ENCODE measurements around the gene WDR4.

- no peak for TF ChIP-seq CREM (IDR thresholded peaks at IDR 0.05; ENCODE audit: low read depth)
- TF ChIP-seq, protein P1, sequence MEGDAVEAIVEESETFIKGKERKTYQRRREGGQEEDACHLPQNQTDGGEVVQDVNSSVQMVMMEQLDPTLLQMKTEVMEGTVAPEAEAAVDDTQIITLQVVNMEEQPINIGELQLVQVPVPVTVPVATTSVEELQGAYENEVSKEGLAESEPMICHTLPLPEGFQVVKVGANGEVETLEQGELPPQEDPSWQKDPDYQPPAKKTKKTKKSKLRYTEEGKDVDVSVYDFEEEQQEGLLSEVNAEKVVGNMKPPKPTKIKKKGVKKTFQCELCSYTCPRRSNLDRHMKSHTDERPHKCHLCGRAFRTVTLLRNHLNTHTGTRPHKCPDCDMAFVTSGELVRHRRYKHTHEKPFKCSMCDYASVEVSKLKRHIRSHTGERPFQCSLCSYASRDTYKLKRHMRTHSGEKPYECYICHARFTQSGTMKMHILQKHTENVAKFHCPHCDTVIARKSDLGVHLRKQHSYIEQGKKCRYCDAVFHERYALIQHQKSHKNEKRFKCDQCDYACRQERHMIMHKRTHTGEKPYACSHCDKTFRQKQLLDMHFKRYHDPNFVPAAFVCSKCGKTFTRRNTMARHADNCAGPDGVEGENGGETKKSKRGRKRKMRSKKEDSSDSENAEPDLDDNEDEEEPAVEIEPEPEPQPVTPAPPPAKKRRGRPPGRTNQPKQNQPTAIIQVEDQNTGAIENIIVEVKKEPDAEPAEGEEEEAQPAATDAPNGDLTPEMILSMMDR (IDR thresholded peaks at IDR 0.05 in 2 of 3, conservative IDR thresholded peaks at IDR 0.05 in 1 of 3; ENCODE audit: control insufficient read depth in 2 of 3, extremely low read depth in 1 of 3, insufficient read depth in 1 of 3, low read depth in 3 of 3, low read length in 3 of 3): no peak
- TF ChIP-seq, protein P2, sequence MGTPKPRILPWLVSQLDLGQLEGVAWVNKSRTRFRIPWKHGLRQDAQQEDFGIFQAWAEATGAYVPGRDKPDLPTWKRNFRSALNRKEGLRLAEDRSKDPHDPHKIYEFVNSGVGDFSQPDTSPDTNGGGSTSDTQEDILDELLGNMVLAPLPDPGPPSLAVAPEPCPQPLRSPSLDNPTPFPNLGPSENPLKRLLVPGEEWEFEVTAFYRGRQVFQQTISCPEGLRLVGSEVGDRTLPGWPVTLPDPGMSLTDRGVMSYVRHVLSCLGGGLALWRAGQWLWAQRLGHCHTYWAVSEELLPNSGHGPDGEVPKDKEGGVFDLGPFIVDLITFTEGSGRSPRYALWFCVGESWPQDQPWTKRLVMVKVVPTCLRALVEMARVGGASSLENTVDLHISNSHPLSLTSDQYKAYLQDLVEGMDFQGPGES (IDR thresholded peaks at IDR 0.05): no peak
- TF ChIP-seq GABPA (IDR thresholded peaks at IDR 0.05; ENCODE audit: low read depth): no peak
- no peak for TF ChIP-seq EZH2 (IDR thresholded peaks at IDR 0.05; ENCODE audit: borderline replicate concordance, control insufficient read depth, low read depth, low read length)
- TF ChIP-seq CHD4 (IDR thresholded peaks at IDR 0.05): no peak
- no peak for TF ChIP-seq ZBTB11 (CRISPR knock-in tag; IDR thresholded peaks at IDR 0.05)
- TF ChIP-seq, protein P3, sequence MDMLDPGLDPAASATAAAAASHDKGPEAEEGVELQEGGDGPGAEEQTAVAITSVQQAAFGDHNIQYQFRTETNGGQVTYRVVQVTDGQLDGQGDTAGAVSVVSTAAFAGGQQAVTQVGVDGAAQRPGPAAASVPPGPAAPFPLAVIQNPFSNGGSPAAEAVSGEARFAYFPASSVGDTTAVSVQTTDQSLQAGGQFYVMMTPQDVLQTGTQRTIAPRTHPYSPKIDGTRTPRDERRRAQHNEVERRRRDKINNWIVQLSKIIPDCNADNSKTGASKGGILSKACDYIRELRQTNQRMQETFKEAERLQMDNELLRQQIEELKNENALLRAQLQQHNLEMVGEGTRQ (IDR thresholded peaks at IDR 0.05; ENCODE audit: borderline replicate concordance, low read depth, low read length): no peak
- TF ChIP-seq SP1 (IDR thresholded peaks at IDR 0.05; ENCODE audit: low read depth, low read length): no peak
- no peak for TF ChIP-seq EP300 (IDR thresholded peaks at IDR 0.05; ENCODE audit: borderline replicate concordance in 1 of 2, control insufficient read depth in 1 of 2, low read depth in 2 of 2, low read length in 2 of 2)
- no peak for TF ChIP-seq MTA2 (IDR thresholded peaks at IDR 0.05; ENCODE audit: low read depth)
Measured at GRCh38 chr21:42839271-42840231, 39.8 kb downstream of the WDR4 start.
